ENCODE data around the gene DEFB131A.
"Not testable (repeated sequence)": the region's sequence is repeated elsewhere in the genome, so short reads cannot be mapped to it uniquely, and the experiment has no call there.

DNA sequence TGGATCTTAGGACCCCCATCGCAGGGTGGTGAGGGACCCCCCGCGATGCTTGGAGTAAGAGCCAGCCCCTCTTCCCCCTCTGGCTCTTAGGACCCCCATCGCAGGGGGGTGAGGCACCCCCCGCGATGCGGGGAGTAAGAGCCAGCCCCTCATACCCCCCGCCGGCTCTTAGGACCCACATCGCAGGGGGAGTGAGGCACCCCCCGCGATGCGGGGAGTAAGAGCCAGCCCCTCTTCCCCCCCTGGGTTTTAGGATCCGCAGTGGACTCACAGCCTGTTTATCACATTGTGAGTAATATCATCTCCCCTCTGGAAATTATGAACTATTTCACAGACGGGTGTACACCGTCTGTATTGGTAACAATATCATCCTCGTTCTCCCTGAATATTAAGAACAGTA, 46.8 kb downstream of the DEFB131A start:
- not testable (repeated sequence) for TF ChIP-seq CTCF (IDR thresholded peaks at IDR 0.05; ENCODE audit: insufficient read depth, low read length, poor library complexity, severe bottlenecking); EZH2phosphoT487 (conservative IDR thresholded peaks at IDR 0.05; ENCODE audit: low read length)
